VCaP (cell line): ENCODE results near the gene SRP14.

Experiments
- H3K27ac ChIP-seq: fragments of 450-650 bp; 2 replicates; pipeline ENCODE4 v1.5.1; 2017
- TF ChIP-seq, protein P1 (sequence below): fragments of 450-650 bp; conservative IDR thresholded peaks from 2 replicates; pipeline ENCODE4 v1.5.1; 2017; ENCODE audit warnings: mild to moderate bottlenecking, moderate library complexity

SRP14 gene

DNA sequence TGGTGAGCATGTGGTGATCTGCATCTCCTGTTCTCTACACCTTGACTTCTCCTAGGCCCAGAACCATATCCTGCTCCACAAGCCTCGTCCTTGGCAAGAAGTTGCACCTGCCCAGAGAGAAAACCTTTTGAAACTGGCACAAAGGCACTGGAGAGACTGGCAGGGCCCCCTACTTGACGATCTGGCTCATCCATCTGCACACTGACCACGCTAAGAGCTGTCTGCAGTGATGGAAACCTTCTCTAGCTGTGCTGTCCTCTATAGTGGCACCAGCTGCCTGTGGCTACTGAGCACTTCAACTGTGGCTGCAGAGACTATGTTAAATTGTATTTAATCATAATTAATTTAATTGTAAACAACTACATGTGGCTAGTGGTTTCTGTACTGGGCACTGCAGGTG, 26.2 kb upstream of the SRP14 start:
- H3K27ac ChIP-seq: no peak overlapping the region
- TF ChIP-seq, protein P1, sequence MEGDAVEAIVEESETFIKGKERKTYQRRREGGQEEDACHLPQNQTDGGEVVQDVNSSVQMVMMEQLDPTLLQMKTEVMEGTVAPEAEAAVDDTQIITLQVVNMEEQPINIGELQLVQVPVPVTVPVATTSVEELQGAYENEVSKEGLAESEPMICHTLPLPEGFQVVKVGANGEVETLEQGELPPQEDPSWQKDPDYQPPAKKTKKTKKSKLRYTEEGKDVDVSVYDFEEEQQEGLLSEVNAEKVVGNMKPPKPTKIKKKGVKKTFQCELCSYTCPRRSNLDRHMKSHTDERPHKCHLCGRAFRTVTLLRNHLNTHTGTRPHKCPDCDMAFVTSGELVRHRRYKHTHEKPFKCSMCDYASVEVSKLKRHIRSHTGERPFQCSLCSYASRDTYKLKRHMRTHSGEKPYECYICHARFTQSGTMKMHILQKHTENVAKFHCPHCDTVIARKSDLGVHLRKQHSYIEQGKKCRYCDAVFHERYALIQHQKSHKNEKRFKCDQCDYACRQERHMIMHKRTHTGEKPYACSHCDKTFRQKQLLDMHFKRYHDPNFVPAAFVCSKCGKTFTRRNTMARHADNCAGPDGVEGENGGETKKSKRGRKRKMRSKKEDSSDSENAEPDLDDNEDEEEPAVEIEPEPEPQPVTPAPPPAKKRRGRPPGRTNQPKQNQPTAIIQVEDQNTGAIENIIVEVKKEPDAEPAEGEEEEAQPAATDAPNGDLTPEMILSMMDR: no peak

DNA sequence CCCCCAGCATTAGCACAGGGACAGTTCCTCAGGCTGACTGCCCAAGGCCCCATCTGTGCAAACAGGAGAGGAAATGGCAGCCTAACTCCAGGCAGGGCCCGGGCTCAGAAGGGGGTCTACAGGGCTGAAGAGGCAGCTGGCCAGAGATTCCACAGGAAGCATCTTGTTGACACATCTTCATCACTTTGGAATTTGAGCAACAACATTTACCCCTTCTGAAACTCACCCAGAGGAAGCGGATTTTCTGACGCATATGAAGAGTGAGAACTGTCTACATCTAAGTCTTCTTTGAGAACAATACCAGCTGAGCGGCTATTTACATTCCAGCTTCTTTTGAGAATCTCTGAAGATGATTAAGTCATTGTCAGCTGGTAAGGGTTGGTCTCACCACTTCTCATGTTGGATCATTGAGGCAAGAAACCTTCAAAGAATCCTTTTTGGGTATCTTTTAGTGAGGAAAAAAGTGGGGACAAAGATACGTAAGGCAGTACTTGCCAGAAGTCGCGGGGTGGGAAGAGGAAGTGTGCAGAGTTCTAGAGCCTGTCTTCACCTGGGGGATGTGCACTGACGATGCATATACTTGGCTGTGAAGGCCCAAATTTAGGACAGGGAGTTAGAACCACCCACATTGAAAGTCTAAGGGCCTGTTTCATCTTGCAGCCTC, 25.4 kb upstream of the SRP14 start:
- H3K27ac ChIP-seq: no peak overlapping the region
- TF ChIP-seq, protein P1: no peak

DNA sequence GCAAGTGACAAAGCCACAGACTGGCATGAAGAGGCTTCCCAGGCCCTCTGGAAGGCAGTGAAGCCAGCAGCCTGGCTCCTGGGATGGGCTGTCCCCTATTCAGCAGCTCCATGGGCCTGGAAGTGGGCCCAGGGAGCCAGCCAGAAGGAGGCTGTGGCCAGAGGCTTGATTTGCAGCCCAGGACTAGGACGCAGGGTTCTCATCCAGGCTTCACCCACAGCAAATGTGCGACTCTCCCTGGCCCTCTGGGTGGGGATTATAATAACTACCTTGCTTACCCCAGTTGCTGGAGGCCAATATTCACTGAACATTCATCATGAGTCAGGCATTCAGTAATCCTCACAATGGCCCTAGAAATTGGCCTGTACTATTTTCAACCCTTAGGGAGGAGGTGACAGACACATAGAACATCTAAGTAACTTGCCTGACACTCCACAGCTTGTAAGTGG, 24.6 kb upstream of the SRP14 start:
- no peak overlapping the region for H3K27ac ChIP-seq
- TF ChIP-seq, protein P1: no peak

DNA sequence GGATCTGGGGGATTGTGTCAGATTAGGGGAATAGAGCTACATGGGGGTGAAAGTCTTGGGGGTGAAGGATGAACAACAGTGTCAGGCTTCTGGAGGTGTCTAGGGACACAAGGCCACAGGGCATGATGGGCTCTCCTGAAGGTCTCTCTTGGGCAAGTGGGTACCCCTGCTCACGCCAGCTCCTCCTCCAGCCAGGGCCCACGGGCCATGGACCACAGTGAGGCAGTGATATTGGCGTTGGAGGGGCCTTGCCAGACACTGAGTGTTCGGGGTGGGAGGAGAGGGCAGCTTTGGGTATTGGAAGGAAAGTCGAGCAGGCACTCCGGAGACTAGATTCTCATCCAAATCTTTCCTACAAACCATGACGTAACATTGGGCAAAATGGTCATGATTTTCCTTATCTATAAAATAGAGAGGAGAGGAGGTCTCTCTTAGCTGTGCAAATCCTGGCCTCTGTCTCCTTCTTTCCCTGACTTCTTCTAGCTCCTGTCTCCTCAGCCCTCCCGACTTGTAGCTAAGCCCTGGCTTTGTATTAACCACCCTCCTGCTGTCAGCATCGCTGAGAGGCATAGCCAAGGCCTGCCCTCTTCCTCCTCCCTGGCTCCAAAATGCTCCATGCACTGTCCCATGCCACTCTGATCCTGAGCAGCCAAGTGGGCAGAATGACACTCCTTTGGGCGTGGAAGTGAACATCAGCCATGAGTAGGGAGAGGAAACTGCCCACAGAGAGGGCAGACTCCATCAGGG, 24.0 kb upstream of the SRP14 start:
- TF ChIP-seq, protein P1: no peak
- no peak overlapping the region for H3K27ac ChIP-seq

DNA sequence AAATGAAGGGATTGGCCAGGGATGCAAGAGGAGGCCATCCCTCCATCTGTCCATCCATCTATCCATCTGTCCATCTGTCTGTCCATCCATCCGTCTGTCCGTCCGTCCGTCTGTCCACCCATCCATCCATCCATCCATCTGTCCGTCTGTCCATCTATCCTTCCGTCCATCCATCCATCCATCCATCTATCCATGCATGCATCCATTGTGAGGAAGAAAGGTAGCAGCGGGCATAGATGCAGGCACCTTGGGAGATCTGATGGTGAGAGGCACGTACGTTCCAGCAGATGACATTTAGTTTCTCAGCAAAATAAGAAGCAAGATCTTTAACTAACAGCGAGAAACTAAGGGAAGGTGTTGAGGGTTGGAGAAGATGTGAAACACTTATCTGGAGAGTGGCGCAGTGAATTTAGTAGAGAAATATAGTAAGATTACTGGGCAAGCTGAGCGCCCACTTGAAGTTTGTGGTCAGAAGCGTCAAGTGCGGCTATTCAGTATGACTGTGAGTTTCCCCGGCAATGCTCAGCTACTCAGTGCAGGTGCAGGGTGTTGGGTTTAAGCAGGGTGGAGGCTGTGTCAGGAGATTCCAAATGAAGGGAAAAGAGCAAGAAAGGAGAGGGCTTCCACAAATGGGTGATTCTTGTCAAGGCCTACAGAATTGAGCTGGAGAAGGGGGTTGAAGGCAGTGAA, 22.4 kb upstream of the SRP14 start:
- no peak overlapping the region for H3K27ac ChIP-seq
- TF ChIP-seq, protein P1: no peak

DNA sequence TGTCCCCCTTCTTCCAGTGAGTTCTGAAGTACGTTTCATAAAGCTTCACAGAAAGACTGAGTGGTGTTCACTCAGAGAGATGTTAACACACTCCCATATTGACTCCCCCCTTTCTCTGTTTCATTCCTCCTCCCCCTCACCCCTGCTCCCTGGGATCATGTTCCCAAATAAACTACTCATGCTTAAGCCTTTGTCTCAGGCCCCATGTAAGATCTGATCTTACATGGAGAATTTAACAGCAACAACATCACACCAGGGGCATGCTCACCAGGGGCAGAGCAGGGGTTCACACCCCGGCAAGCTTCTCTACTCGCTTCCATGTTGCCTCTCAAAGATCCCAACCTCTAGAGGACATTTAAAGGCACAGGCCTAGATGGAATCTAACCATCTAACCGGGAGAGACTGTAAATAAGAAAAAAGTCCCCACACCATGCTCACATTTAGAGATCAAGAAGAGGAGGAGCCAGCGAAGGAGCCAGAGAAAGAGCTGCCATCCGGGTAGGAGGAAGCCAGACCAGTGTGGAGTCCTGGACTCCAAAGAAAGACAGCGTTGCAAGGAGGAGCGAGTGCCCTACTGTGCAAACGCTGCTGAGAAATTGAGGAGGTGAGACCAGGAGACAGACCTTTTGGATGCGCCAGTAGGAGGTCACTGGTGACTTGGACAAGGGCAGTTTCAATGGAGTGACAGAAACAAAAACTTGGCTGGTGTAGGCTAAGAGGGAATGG, 21.4 kb upstream of the SRP14 start:
- TF ChIP-seq, protein P1: no peak
- no peak overlapping the region for H3K27ac ChIP-seq

DNA sequence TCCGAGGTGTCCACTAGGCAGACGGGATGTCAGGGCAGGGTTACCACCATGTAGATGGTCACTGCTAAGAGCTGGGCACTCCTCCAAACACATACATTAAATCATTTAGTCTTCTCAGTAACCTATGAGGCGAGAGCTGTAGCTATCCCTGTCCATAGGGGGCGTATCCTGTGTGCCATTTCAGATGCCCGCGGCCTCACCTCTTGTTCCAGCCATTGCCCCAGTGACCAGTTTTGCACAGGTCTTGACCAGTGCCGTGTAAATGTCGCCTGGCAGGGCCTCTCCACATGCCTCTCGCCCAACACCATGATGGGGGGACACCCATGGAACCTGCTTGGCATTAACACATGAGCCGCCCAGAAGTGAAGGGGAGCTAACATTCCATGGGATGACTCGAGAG, 20.8 kb upstream of the SRP14 start:
- TF ChIP-seq, protein P1: no peak
- H3K27ac ChIP-seq: no peak overlapping the region
